ENCODE data around the gene SFRP4. TPM values are rescaled to one million over a fixed set of nuclear protein-coding genes. Genes with fewer than 3 reads are reported as not detected.
A peak's percentile ranks its signal among the peaks of the same experiment; 100 is the strongest.
"Not testable (repeated sequence)": the region's sequence is repeated elsewhere in the genome, so short reads cannot be mapped to it uniquely, and the experiment has no call there.

SFRP4 gene
- total RNA-seq: 0.27 TPM

DNA sequence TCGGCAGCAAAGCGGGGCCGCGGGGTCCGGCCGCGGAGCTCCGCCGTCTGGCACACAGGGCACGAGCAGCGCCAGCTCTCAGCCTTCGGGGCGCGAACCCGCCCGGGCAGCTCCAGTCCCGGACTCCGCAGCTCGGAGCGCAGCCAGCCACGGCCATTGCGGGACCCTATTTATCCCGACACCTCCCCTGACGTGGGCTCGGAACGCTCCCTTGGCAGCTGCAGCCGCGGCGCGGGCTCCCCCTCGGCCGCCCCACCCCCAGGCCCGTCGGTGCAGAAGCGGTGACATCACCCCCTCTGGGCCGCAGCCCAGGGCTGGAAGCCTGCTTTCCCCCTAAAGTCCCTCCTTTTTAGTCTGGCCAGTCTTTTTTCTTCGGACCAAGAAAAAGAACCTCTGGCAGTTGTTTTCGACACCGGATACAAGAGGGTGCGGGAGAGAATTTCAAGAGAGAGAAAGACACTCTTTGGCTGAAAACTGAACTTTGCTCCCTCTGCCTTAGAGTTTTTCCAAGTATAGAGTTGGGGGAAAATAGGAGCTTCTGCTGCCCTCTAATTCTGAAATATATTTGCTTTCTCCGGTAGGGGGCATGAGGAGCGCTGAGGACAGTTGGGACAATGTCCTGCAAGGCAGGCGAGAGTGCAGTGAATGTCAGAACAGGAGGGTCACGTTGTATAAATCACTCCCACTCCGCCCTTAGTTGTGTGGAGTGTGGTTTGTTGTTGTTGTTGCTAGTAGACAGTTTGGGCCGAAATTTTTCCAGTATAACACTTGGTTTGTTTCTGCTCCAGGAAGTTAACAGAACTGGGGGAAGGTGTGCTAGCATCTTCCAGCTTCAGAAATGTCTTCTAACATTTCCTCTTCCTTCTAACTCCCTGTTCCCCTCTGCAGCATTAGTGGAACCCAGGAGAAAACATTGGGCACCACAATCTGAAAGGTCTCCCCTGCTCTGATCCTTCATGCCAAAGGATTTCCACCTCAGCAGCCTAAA is at the start of gene SFRP4:
Gene SFRP4 (minus strand): TSS at position 145 of the 988 bp plus-strand sequence. CDS start 280 bp downstream, outside the sequence.
- peak in 2 of 3 donors; percentile 56 to 68 for DNase-seq (ENCODE audit: low read depth in 2 of 3, low spot score in 2 of 3)

- DNase-seq (ENCODE audit: low read depth in 2 of 3, low spot score in 2 of 3): no peak
Observed at GRCh38 chr7:37964196-37964595, 47.6 kb upstream of the SFRP4 start.

GRCh38 chr7:37961251-37961650 is 44.6 kb upstream of the SFRP4 start:
- no peak for DNase-seq (ENCODE audit: low read depth in 2 of 3, low spot score in 2 of 3)

DNA sequence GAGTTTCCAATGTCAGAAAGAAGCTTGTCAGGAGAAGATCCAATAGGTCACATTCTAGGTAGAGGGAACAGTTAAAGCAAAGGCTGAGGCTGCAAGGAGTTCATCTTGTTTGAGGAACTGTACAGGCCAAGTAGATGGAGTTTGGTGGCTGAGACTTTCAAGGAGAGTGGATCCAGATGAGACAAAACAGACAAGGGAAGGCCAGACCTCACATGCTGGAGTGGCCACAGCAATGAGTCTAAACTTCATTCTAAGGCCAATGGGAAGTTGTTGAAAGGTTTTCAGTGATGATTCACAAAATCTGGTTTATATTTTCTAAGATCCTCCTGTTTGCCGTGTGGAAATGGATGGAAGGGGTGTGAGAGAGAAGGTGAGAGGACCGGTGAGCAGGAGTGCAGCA is 43.9 kb upstream of the SFRP4 start:
- DNase-seq (ENCODE audit: low read depth in 2 of 3, low spot score in 2 of 3): no peak

GRCh38 chr7:37957221-37957970 is 40.8 kb upstream of the SFRP4 start:
- DNase-seq (ENCODE audit: low read depth in 2 of 3, low spot score in 2 of 3): no peak

GRCh38 chr7:37956791-37957190 is 40.2 kb upstream of the SFRP4 start:
- no peak for DNase-seq (ENCODE audit: low read depth in 2 of 3, low spot score in 2 of 3)

- not testable (repeated sequence) for DNase-seq (ENCODE audit: low read depth in 2 of 3, low spot score in 2 of 3)
Observed at GRCh38 chr7:37954217-37954616, 37.6 kb upstream of the SFRP4 start.

DNA sequence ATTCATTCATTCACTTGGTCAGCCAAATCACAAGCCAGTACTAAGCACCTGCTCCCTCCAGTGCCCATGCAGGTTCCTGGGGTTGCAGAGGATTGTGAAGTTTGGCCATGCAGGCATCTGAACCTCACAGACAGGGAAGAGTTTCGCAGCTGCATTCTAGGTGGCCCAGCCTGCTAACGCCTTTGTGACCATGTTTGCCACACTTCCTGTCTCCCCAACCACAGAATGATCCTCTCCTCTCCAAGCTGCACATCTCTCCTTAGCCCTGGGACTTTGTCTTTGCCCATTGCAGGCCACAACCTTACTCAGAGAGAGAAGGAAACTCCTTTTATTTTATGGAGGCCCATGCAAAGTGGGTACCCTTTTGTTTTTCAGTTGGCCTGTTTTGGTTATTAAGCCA is 35.6 kb upstream of the SFRP4 start:
- DNase-seq (ENCODE audit: low read depth in 2 of 3, low spot score in 2 of 3): peak in 1 of 3 donors; percentile 19

DNA sequence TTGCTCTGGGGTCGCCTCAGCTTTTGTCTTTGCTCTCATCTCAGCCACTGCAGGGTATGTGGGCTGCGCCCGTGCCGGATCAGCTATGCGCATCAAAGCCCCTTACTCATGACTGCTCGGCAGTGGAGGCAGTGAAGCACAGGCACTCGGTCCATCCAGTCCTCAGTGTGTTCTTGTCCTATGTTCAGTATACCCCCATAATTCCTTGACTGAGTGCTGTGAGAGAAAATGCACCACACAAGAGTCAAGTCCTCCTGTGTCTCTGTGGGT is 31.3 kb upstream of the SFRP4 start:
- no peak for DNase-seq (ENCODE audit: low read depth in 2 of 3, low spot score in 2 of 3)

GRCh38 chr7:37947138-37947940 is 30.7 kb upstream of the SFRP4 start:
- no peak for DNase-seq (ENCODE audit: low read depth in 2 of 3, low spot score in 2 of 3)

DNA sequence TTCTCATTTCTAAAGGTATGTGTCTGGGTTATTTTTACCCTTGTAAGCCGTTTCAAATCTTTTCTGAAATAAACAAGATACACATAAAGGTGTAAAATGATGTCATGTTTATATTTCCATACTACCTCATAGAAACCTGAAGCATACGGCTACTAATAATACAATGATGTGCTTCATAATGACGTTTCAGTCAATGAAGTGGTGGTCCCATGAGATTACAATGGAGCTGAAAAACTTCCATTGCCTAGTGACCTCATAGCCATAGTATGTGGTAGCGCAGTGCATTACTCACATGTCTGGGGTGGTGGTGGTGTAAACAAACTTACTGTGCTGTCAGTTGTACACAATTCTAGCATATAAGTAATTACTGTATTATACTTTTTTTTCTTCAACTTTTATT is 28.7 kb upstream of the SFRP4 start:
- DNase-seq (ENCODE audit: low read depth in 2 of 3, low spot score in 2 of 3): no peak

GRCh38 chr7:37944737-37945054 is 28.1 kb upstream of the SFRP4 start:
- no peak for DNase-seq (ENCODE audit: low read depth in 2 of 3, low spot score in 2 of 3)

- no peak for DNase-seq (ENCODE audit: low read depth in 2 of 3, low spot score in 2 of 3)
Observed at GRCh38 chr7:37943905-37944736, 27.5 kb upstream of the SFRP4 start.

DNA sequence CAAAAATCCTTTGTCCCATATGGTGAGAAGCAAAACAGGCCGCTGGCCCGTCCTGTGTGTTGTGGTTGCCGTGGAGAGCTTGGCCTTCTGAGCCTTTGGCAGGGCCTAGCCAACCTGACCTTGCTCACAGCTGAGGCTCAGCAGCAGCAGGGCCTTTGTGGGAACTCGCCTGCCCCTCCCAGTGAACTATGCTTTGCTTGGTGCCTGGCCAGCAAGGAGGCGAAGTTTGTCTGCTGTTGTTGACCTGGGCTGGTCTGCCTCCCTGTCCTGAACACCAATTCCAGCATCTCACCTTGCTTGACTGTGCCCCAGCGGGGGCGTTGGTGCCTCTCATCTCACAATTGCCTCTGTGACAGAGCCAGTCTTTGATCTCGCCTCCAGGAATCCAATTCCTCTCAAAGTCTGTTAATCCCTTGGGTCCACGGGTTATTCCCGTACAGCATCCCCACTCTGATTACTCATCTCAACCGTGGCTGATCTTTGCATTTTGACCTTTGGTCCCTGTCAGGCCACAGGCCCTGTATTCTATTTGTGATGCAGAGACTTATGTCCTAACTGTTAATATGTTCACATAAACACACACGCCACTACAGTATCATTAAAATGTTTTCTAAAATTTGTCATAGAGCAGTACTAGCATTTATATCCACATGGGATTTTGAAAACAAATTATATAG is 26.5 kb upstream of the SFRP4 start:
- no peak for DNase-seq (ENCODE audit: low read depth in 2 of 3, low spot score in 2 of 3)

DNA sequence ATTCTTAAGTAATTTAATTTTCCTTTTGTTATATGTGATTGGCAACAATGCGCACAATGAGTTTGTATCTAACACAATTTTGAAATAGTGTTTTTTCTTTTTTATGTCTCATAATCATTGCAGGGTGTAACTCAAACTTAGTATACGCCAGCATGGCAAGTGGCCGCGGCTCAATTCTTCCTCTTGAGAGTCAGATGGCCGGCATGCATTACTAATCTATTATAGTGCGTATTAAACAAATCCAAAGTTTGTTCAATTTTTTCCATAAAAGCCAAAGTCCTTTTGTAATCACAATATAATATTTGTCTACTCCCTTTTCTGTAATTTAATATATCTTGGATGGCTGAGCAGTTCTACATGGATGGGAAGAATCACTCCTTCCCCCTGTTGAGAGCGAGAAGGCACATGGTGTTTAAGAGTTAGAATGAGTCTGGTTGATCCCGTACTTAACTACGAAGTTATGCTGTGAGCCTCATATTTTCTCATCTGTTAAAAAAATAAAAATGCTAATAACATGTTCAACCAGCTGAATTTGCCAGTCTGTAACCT is 16.5 kb upstream of the SFRP4 start:
- DNase-seq (ENCODE audit: low read depth in 2 of 3, low spot score in 2 of 3): no peak

GRCh38 chr7:37932543-37932942 is 15.9 kb upstream of the SFRP4 start:
- no peak for DNase-seq (ENCODE audit: low read depth in 2 of 3, low spot score in 2 of 3)

DNA sequence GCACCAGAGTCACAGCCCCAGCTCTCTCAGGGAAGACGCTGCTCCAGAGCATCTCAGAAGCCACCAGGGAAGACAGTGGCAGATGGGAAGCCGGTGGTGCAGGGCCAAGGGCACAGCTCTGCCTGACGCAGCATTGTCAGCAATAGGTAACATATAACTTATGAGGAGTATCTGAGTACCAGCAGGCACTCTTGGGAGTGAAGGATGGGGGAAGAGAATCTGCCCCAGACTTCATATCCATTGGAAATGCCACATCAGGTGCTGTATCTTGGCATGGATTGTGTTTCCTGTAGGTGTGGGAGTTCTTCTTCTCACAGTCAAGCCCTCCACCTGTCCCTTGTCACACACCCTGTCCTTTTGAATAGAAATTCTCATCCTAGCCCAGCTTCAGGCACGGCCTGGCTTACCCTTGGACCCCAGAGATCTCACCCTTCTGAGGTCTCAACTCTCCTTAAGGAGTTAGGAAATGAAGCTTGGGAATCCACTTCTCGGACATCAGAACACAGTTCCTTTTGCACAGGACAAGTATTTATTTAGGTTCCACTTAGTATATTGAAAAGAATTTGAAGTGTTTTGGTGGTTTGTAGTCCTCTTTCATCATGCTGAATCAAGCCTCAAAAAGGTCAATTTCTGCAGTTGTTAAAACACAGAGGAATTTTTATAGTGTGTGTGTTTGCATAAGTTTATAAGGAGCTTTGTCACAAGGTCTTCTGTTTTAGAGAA is 13.8 kb upstream of the SFRP4 start:
- DNase-seq (ENCODE audit: low read depth in 2 of 3, low spot score in 2 of 3): no peak

GRCh38 chr7:37928878-37929277 is 12.3 kb upstream of the SFRP4 start:
- no peak for DNase-seq (ENCODE audit: low read depth in 2 of 3, low spot score in 2 of 3)
